ENCODE data around the gene SLC37A1.

- no peak for TF ChIP-seq CTCF (conservative IDR thresholded peaks at IDR 0.05)
- TF ChIP-seq ZFX (IDR thresholded peaks at IDR 0.05): no peak
These were observed 23.6 kb downstream of the SLC37A1 start for GRCh38 chr21:42537106-42537742.

Data from C4-2B (cell line).